Glutamatergic neuron (in vitro differentiated cells): Measurements from ENCODE around the gene GPR107. TPM values are rescaled to one million over a fixed set of nuclear protein-coding genes. Genes with fewer than 3 reads are reported as not detected.

Experiments
- DNase-seq: peaks from one replicate; pipeline ENCODE4 v3.0.0; 2022
- H3K27ac Mint-ChIP-seq: one replicate; pipeline ENCODE4 v1.8.0; 2020; ENCODE audit warnings: mild to moderate bottlenecking, mixed read lengths, inconsistent platforms; ENCODE audit not compliant: unreplicated experiment
- H3K27me3 Mint-ChIP-seq: one replicate; pipeline ENCODE4 v1.8.0; 2020; ENCODE audit warnings: mild to moderate bottlenecking, moderate library complexity, mixed read lengths, inconsistent platforms; ENCODE audit not compliant: unreplicated experiment
- H3K36me3 Mint-ChIP-seq: one replicate; pipeline ENCODE4 v1.8.0; 2020; ENCODE audit warnings: mild to moderate bottlenecking, mixed read lengths, inconsistent platforms; ENCODE audit not compliant: unreplicated experiment
- H3K4me1 Mint-ChIP-seq: one replicate; pipeline ENCODE4 v1.8.0; 2020; ENCODE audit warnings: mild to moderate bottlenecking, low read depth, mixed read lengths, inconsistent platforms; ENCODE audit not compliant: unreplicated experiment
- H3K4me3 Mint-ChIP-seq: one replicate; pipeline ENCODE4 v1.8.0; 2020; ENCODE audit warnings: mild to moderate bottlenecking, mixed read lengths, inconsistent platforms; ENCODE audit not compliant: unreplicated experiment
- H3K9me3 Mint-ChIP-seq: one replicate; pipeline ENCODE4 v1.8.0; 2020; ENCODE audit warnings: mild to moderate bottlenecking, moderate library complexity, mixed read lengths, inconsistent platforms; ENCODE audit not compliant: unreplicated experiment
- total RNA-seq: library from RNA; stranded (reverse); fragmentation: NEBNext Ultra II Directional; extraction: Animal tissue kit (Norgen Biotek cat#: 25700); gene quantifications from one replicate; pipeline ENCODE4 v1.2.1, GENCODE V29; 2021; ENCODE audit not compliant: unreplicated experiment
- TF ChIP-seq, protein P1 (sequence below): fragments of 200-600 bp; sonication (generic); IDR thresholded peaks from one replicate; pipeline ENCODE4 v1.5.0; 2021; ENCODE audit not compliant: partially characterized antibody, unreplicated experiment

GPR107 gene
- total RNA-seq, 1 donor from 2014 or later, result 48.2 TPM

DNA sequence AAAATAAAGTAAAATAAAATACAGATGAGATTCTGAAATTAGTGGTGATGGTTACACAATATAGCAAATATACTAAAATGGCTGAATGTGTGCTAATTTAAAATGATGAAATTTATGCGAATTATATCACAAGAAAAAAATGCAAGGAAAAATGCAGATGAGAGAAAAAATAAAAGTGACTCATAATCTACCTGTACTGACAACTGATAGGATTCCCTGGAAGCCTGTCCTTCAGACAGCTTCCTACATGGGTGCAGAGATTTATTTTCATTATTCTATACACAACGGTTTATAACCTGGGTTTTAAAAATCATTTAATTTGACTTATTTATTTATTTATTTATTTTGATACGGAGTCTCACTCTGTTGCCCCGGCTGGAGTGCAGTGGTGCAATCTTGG is 112.7 kb downstream of the GPR107 start:
- Mint-ChIP-seq H3K4me3 (no peak overlapping the region), H3K4me1 (peaks cover 10% of the 10 kb centered on the region), H3K9me3 (peaks cover 2% of the 10 kb centered on the region), H3K27ac (no peak overlapping the region), H3K27me3 (peaks cover 5% of the 10 kb centered on the region), H3K36me3 (no peaks in the 10 kb centered on the region)
- TF ChIP-seq, protein P1, sequence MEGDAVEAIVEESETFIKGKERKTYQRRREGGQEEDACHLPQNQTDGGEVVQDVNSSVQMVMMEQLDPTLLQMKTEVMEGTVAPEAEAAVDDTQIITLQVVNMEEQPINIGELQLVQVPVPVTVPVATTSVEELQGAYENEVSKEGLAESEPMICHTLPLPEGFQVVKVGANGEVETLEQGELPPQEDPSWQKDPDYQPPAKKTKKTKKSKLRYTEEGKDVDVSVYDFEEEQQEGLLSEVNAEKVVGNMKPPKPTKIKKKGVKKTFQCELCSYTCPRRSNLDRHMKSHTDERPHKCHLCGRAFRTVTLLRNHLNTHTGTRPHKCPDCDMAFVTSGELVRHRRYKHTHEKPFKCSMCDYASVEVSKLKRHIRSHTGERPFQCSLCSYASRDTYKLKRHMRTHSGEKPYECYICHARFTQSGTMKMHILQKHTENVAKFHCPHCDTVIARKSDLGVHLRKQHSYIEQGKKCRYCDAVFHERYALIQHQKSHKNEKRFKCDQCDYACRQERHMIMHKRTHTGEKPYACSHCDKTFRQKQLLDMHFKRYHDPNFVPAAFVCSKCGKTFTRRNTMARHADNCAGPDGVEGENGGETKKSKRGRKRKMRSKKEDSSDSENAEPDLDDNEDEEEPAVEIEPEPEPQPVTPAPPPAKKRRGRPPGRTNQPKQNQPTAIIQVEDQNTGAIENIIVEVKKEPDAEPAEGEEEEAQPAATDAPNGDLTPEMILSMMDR, result no peak
- no peak for DNase-seq

DNA sequence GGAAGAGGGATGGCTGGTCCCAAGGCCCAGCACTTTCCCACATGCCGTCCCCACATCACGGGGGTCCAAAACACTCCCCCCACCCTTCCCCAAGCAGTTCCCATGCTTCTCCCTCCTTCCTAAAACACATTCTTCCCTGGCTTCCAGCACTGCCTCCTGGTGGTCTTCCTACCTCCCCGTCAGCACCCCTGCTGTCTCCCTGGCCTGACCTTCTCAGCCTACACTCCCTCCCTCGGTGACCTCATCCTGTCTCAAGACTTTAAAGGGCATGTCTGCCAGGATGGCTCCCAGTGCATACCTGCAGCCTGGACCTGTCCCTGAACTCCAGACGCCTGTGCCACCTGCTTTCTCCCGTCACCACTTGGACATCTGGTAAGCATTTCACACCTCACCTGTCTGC is 114.2 kb downstream of the GPR107 start:
- no peaks in the 10 kb centered on the region for H3K36me3 Mint-ChIP-seq
- H3K4me1 Mint-ChIP-seq, result peaks cover 10% of the 10 kb centered on the region
- DNase-seq, result peak; percentile 15
- peaks cover 2% of the 10 kb centered on the region for H3K9me3 Mint-ChIP-seq
- no peak overlapping the region for H3K27ac Mint-ChIP-seq
- H3K4me3 Mint-ChIP-seq, result no peak overlapping the region
- TF ChIP-seq, protein P1, result no peak
- peaks cover 6% of the 10 kb centered on the region for H3K27me3 Mint-ChIP-seq

DNA sequence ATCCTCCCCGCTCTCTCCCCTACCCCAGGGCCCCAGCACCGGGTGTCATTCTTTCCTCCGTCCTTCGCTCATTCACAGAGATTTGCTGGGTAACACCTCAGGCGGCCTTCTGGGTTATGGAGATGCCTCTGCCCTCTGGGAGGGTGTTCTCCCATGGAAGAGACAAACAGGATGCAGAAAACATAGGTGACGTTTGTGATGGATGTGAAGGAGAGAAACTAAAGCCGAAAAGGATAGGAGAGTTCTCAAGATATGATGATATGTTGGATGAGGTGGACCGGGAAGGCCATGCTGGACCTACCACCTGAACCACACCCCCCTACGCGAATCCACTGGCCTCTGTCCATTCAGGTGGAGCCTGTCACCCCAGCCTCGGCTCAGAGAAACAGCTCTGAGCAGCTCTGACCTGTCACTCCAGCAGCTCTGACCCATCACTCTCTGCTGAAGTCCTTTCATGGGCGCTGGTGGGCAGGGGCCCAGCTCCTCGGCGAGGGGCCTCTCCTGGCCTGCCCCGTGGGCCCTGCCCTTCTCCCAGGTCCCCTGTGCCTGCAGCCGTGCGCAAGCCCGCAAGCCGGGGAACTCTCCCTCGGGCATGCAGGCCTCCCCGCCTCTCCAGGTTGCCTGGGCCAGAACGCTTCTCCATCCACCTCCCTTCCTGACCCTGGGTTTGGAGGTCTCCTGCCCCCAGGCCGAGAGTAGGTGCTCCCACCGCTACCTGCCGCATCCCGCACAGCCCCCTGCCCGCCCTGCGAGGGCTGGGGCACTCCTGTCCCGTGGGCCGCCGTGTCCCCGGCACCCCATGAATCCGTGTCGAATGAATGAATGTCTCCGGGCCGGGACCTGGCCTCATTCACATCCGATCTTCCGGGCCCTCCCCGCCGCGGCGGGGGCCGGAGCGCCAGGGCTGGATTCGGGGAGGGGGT is 117.8 kb downstream of the GPR107 start:
- Mint-ChIP-seq H3K4me1 (peaks cover 25% of the 10 kb centered on the region), H3K9me3 (peaks cover 11% of the 10 kb centered on the region), H3K27me3 (peaks cover 13% of the 10 kb centered on the region), H3K36me3 (no peaks in the 10 kb centered on the region), H3K27ac (peak overlapping the region; percentile 81), H3K4me3 (peak overlapping the region; percentile 80)
- DNase-seq, result no peak
- TF ChIP-seq, protein P1, result no peak

DNA sequence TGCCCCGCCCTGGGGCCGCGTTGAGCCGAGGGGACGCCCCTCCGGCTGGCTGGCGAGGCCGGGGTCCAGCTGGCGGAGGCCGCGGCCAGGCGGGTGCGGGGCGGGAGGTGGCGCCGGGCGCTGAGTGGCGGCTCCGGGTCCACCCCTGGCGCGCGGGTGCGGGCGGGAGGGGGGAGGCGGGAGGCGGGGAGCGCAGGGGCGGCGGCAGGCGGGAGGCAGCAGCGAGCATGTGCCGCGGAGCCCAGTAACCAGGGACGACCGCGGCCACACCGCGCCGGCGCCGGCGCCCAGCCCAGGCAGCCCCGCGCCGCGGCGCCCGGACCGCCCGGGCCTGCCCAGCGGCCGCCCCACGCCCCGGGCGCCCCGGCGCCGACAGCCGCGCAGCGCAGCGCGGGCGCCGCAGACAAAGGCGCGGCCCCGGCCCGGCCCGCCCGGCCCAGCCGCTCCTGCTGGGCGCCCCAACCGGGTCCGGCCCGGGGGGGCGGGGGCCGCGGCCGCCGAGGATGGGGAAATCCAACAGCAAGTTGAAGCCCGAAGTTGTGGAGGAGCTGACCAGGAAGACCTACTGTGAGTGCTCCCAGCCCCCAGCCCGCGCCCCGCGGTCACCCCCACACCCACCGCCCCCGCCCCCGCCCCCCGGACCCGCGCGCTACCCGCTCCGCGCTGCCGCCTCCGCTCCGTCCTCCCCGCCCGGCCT is 118.6 kb downstream of the GPR107 start, which contains the start of gene NCS1:
TSS of gene NCS1 (plus strand) at position 244 of the 697 bp plus-strand sequence. CDS start at position 504, 260 bp downstream.
- H3K36me3 Mint-ChIP-seq, result no peaks in the 10 kb centered on the region

More for the DNA sequence above, 118.6 kb downstream of the GPR107 start, which contains the start of gene NCS1:
- peak; percentile 93 for DNase-seq
- H3K27ac Mint-ChIP-seq, result peak within 1 kb of the TSS; percentile 96
- H3K9me3 Mint-ChIP-seq, result peaks cover 11% of the 10 kb centered on the region
- peaks cover 26% of the 10 kb centered on the region for H3K4me1 Mint-ChIP-seq
- TF ChIP-seq, protein P1, result no peak
- H3K4me3 Mint-ChIP-seq, result peak within 1 kb of the TSS; percentile 93
- peaks cover 13% of the 10 kb centered on the region for H3K27me3 Mint-ChIP-seq
